ENCODE results near the gene CLDN10. TPM values are rescaled to one million over a fixed set of nuclear protein-coding genes. Genes with fewer than 3 reads are reported as not detected.

The CLDN10 gene
- total RNA-seq, 1 donor: not detected

- H3K4me1 ChIP-seq (ENCODE audit: insufficient read depth, low read length): peaks cover 18% of the 10 kb centered on the region
- H3K79me2 ChIP-seq (ENCODE audit: insufficient read depth, low read length): no peaks in the 10 kb centered on the region
- no peak for DNase-seq (ENCODE audit: insufficient read length, low spot score, missing footprints)
- no peak overlapping the region for H3K4me3 ChIP-seq (ENCODE audit: insufficient read depth, low read length)
- no peak overlapping the region for H2AFZ ChIP-seq (ENCODE audit: low read length)
- no peaks in the 10 kb centered on the region for H4K20me1 ChIP-seq (ENCODE audit: insufficient read depth, low read length)
- H3K4me2 ChIP-seq (ENCODE audit: insufficient read depth, low read length): no peak overlapping the region
- H3K27me3 ChIP-seq (ENCODE audit: insufficient read depth, low read length): no peaks in the 10 kb centered on the region
- TF ChIP-seq CTCF (IDR thresholded peaks at IDR 0.05; ENCODE audit: extremely low read depth, low read depth, low read length): no peak
- H3K9me3 ChIP-seq (ENCODE audit: low read depth, low read length): no peaks in the 10 kb centered on the region
- H3K27ac ChIP-seq (ENCODE audit: low read depth, low read length): no peak overlapping the region
- H3K36me3 ChIP-seq (ENCODE audit: insufficient read depth, low read length): peaks cover 65% of the 10 kb centered on the region
These were observed 48.7 kb downstream of the CLDN10 start for GRCh38 chr13:95601216-95601615.

- Histone ChIP-seq H3K27me3 (ENCODE audit: insufficient read depth, low read length) (no peaks in the 10 kb centered on the region), H3K9me3 (ENCODE audit: low read depth, low read length) (no peaks in the 10 kb centered on the region), H2AFZ (ENCODE audit: low read length) (no peak overlapping the region), H3K4me1 (ENCODE audit: insufficient read depth, low read length) (peaks cover 18% of the 10 kb centered on the region), H3K4me3 (ENCODE audit: insufficient read depth, low read length) (no peak overlapping the region), H3K79me2 (ENCODE audit: insufficient read depth, low read length) (no peaks in the 10 kb centered on the region), H3K4me2 (ENCODE audit: insufficient read depth, low read length) (no peak overlapping the region), H3K36me3 (ENCODE audit: insufficient read depth, low read length) (peaks cover 61% of the 10 kb centered on the region), H4K20me1 (ENCODE audit: insufficient read depth, low read length) (no peaks in the 10 kb centered on the region), H3K27ac (ENCODE audit: low read depth, low read length) (no peak overlapping the region)
- no peak for DNase-seq (ENCODE audit: insufficient read length, low spot score, missing footprints)
- TF ChIP-seq CTCF (IDR thresholded peaks at IDR 0.05; ENCODE audit: extremely low read depth, low read depth, low read length): no peak
These were observed 49.4 kb downstream of the CLDN10 start for GRCh38 chr13:95601906-95602305.

- DNase-seq (ENCODE audit: insufficient read length, low spot score, missing footprints): peak; percentile 87
- peak overlapping the region; percentile 24 for H3K4me3 ChIP-seq (ENCODE audit: insufficient read depth, low read length)
- peaks cover 3% of the 10 kb centered on the region for H4K20me1 ChIP-seq (ENCODE audit: insufficient read depth, low read length)
- peak overlapping the region; percentile 34 for H2AFZ ChIP-seq (ENCODE audit: low read length)
- peak overlapping the region; percentile 63 for H3K4me2 ChIP-seq (ENCODE audit: insufficient read depth, low read length)
- H3K9me3 ChIP-seq (ENCODE audit: low read depth, low read length): no peaks in the 10 kb centered on the region
- peak overlapping the region; percentile 81 for H3K27ac ChIP-seq (ENCODE audit: low read depth, low read length)
- no peaks in the 10 kb centered on the region for H3K79me2 ChIP-seq (ENCODE audit: insufficient read depth, low read length)
- no peak for TF ChIP-seq CTCF (IDR thresholded peaks at IDR 0.05; ENCODE audit: extremely low read depth, low read depth, low read length)
- no peaks in the 10 kb centered on the region for H3K27me3 ChIP-seq (ENCODE audit: insufficient read depth, low read length)
- H3K4me1 ChIP-seq (ENCODE audit: insufficient read depth, low read length): peaks cover 27% of the 10 kb centered on the region
- peaks cover 52% of the 10 kb centered on the region for H3K36me3 ChIP-seq (ENCODE audit: insufficient read depth, low read length)
These were observed 51.5 kb downstream of the CLDN10 start for GRCh38 chr13:95603887-95604555.

GRCh38 chr13:95604556-95604915 lies 52.0 kb downstream of the CLDN10 start:
- DNase-seq (ENCODE audit: insufficient read length, low spot score, missing footprints): peak; percentile 55

More at GRCh38 chr13:95604556-95604915, 52.0 kb downstream of the CLDN10 start:
- Histone ChIP-seq H3K4me1 (ENCODE audit: insufficient read depth, low read length) (peaks cover 27% of the 10 kb centered on the region), H3K27ac (ENCODE audit: low read depth, low read length) (peak overlapping the region; percentile 81), H3K4me3 (ENCODE audit: insufficient read depth, low read length) (peak overlapping the region; percentile 24), H3K27me3 (ENCODE audit: insufficient read depth, low read length) (no peaks in the 10 kb centered on the region), H3K36me3 (ENCODE audit: insufficient read depth, low read length) (peaks cover 50% of the 10 kb centered on the region), H4K20me1 (ENCODE audit: insufficient read depth, low read length) (peaks cover 3% of the 10 kb centered on the region), H3K9me3 (ENCODE audit: low read depth, low read length) (no peaks in the 10 kb centered on the region), H2AFZ (ENCODE audit: low read length) (peak overlapping the region; percentile 34), H3K79me2 (ENCODE audit: insufficient read depth, low read length) (no peaks in the 10 kb centered on the region), H3K4me2 (ENCODE audit: insufficient read depth, low read length) (peak overlapping the region; percentile 63)
- no peak for TF ChIP-seq CTCF (IDR thresholded peaks at IDR 0.05; ENCODE audit: extremely low read depth, low read depth, low read length)

Data from osteoblast (primary cell).